SK-N-SH (cell line): ENCODE data around the gene GUCA1A. TPM values are rescaled to one million over a fixed set of nuclear protein-coding genes. Genes with fewer than 3 reads are reported as not detected.

ENCODE experiments used
- CTCF ChIA-PET: fragments of 300-600, 350-600 bp; formaldehyde crosslinking; extraction: SDS; loops from one replicate; lab custom pipeline; 2021; lab: Yijun Ruan, JAX
- POLR2A ChIA-PET: fragments of 350-600 bp; sonication (Branson Sonifier 250); formaldehyde crosslinking; extraction: SDS; loops from one replicate; lab custom pipeline; 2020; ENCODE audit warnings: antibody characterized with exemption, inconsistent platforms; lab: Yijun Ruan, JAX
- DNase-seq: peaks from one replicate; pipeline ENCODE4 v3.0.0; 2012
- H2AFZ ChIP-seq: fragments of 200-600 bp; sonication (generic); 2 replicates; pipeline ENCODE4 v1.8.1; 2016; ENCODE audit warnings: antibody characterized with exemption, mild to moderate bottlenecking, low read depth
- H3F3A ChIP-seq: fragments of 200-600 bp; sonication (generic); replicated peaks from 2 replicates; pipeline ENCODE3; 2016; ENCODE audit warnings: antibody characterized with exemption, mild to moderate bottlenecking; ENCODE audit not compliant: insufficient read depth
- H3K27ac ChIP-seq, 2 experiments: fragments of 200-500 bp in 1 of 2; fragments of 200-600 bp in 1 of 2; sonication (Bioruptor generic) in 1 of 2; sonication (generic), shearing (Covaris generic) in 1 of 2; 2 replicates each; pipeline versions ENCODE4 v1.5.1 to v1.6.1; 2014 to 2016; ENCODE audit warnings: low read depth in 2 of 2, inconsistent platforms in 1 of 2, low read length in 1 of 2, mild to moderate bottlenecking in 1 of 2, mixed read lengths in 1 of 2
- H3K27me3 ChIP-seq: fragments of 200-600 bp; sonication (generic), shearing (Covaris generic); 2 replicates; pipeline ENCODE4 v1.6.1; 2016; ENCODE audit warnings: mixed run types; ENCODE audit not compliant: insufficient read depth
- H3K36me3 ChIP-seq, 2 experiments: fragments of 200-500 bp in 1 of 2; fragments of 200-600 bp in 1 of 2; sonication (Bioruptor generic) in 1 of 2; sonication (generic) in 1 of 2; replicated peaks in 1 of 2; 2 replicates each; pipeline versions ENCODE3 to v1.5.1; 2014 to 2016; ENCODE audit warnings: low read length in 1 of 2, mild to moderate bottlenecking in 1 of 2; ENCODE audit not compliant: insufficient read depth in 2 of 2, control insufficient read depth in 1 of 2
- H3K4me1 ChIP-seq, 2 experiments: fragments of 200-500 bp in 1 of 2; fragments of 200-600 bp in 1 of 2; sonication (Bioruptor generic) in 1 of 2; sonication (generic), shearing (Covaris generic) in 1 of 2; 2 replicates each; pipeline versions ENCODE4 v1.5.1 to v1.6.1; 2014 to 2016; ENCODE audit warnings: low read depth in 1 of 2, low read length in 1 of 2, mixed run types in 1 of 2; ENCODE audit not compliant: insufficient read depth in 2 of 2, control insufficient read depth in 1 of 2
- H3K4me2 ChIP-seq: fragments of 200-600 bp; sonication (generic), shearing (Covaris generic); 2 replicates; pipeline ENCODE4 v1.6.1; 2017; ENCODE audit warnings: mixed run types
- H3K4me3 ChIP-seq, 2 experiments: fragments of 200-500 bp in 1 of 2; fragments of 200-600 bp in 1 of 2; sonication (Bioruptor generic) in 1 of 2; sonication (generic), shearing (Covaris generic) in 1 of 2; 2 replicates each; pipeline versions ENCODE4 v1.5.1 to v1.8.1; 2014 to 2016; ENCODE audit warnings: low read depth in 2 of 2, inconsistent platforms in 1 of 2, low read length in 1 of 2, mild to moderate bottlenecking in 1 of 2, mixed read lengths in 1 of 2, moderate library complexity in 1 of 2
- H3K79me2 ChIP-seq: fragments of 200-600 bp; sonication (generic); 2 replicates; pipeline ENCODE4 v1.8.1; 2017; ENCODE audit warnings: mild to moderate bottlenecking; ENCODE audit not compliant: insufficient read depth
- H3K9ac ChIP-seq: fragments of 200-600 bp; sonication (generic); 2 replicates; pipeline ENCODE4 v1.6.1; 2017; ENCODE audit warnings: mixed run types
- H3K9me2 ChIP-seq: fragments of 200-600 bp; sonication (generic); 2 replicates; pipeline ENCODE4 v1.6.1; 2017; ENCODE audit warnings: mixed run types
- H3K9me3 ChIP-seq: fragments of 200-600 bp; sonication (generic); 2 replicates; pipeline ENCODE4 v1.6.1; 2017; ENCODE audit warnings: mixed run types, mild to moderate bottlenecking, moderate library complexity
- H4K20me1 ChIP-seq: fragments of 200-600 bp; sonication (generic); 2 replicates; pipeline ENCODE4 v1.6.1; 2017; ENCODE audit warnings: mild to moderate bottlenecking, mixed run types; ENCODE audit not compliant: insufficient read depth
- FOXJ3 ChIP-seq: sonication (generic); formaldehyde crosslinking; IDR thresholded peaks from 2 replicates; pipeline ENCODE4 v1.5.1; 2020; ENCODE audit warnings: mild to moderate bottlenecking, missing genetic modification reagents
- IRF3 ChIP-seq: fragments of 150-350 bp; IDR thresholded peaks from 2 replicates; pipeline ENCODE4 v1.6.1; 2016; ENCODE audit warnings: mild to moderate bottlenecking, low read depth, low read length
- JUND ChIP-seq: IDR thresholded peaks from 2 replicates; pipeline ENCODE4 v1.4.0; 2012
- NFIC ChIP-seq: IDR thresholded peaks from 2 replicates; pipeline ENCODE4 v1.4.0; 2012; ENCODE audit warnings: borderline replicate concordance
- PBX3 ChIP-seq: IDR thresholded peaks from 2 replicates; pipeline ENCODE4; 2012
- REST ChIP-seq: IDR thresholded peaks from 2 replicates; pipeline ENCODE4 v1.6.1; 2012; ENCODE audit warnings: mild to moderate bottlenecking, low read depth, low read length, moderate library complexity
- RFX5 ChIP-seq: IDR thresholded peaks from 2 replicates; pipeline ENCODE4 v1.6.1; 2012; ENCODE audit warnings: mild to moderate bottlenecking, improper control_type of control experiment, low read length
- SMC3 ChIP-seq: IDR thresholded peaks from 2 replicates; pipeline ENCODE4 v1.6.1; 2012; ENCODE audit warnings: low read depth, low read length, improper control_type of control experiment
- TEAD4 ChIP-seq: IDR thresholded peaks from 2 replicates; pipeline ENCODE4 v1.4.0; 2012; ENCODE audit warnings: mild to moderate bottlenecking, borderline replicate concordance; ENCODE audit not compliant: insufficient read depth
- ZBTB33 ChIP-seq: IDR thresholded peaks from 2 replicates; pipeline ENCODE4 v1.4.0; 2012; ENCODE audit warnings: low read depth, borderline replicate concordance
- WGBS: methylation state at CpG from one replicate; pipeline ENCODE4 v1.1.6; 2017; ENCODE audit warnings: low lambda C conversion rate; 5-methylcytosine and 5-hydroxymethylcytosine counted together
- polyA plus RNA-seq, 3 experiments: library from polyadenylated mRNA; depleted of rRNA; stranded (reverse); fragments of >200 nt; gene quantifications; 2 replicates each; pipeline ENCODE4 v1.2.3, GENCODE V29; 2012
- TF ChIP-seq, protein P1 (sequence below): IDR thresholded peaks from 2 replicates; pipeline ENCODE4 v1.4.0; 2012; ENCODE audit warnings: low read depth, borderline replicate concordance

GUCA1A gene
- polyA plus RNA-seq, 1 of the 3 experiments (the other 2 are of a cell fraction): 0.77 TPM

DNA sequence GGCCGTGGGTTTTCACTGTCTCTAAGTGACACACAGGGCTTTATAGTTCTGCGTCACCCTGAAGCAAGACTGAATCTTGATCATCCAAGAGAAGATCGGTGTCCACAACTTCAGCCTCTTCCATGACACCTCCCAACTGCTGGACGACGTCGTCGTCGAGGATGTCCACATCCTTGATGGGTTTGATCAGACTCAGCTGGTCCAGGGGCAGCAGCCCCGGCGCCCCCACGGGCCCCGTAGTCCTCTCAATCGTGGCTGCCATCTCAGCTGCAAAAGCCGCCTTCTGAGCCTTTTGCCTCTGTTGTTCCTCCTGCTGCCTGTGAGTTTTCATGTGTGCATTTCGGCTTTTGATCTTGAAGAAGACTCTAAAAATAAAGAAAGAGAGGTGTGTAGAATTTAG is 55.1 kb downstream of the GUCA1A start:
- H3K4me2 ChIP-seq: no peak overlapping the region
- H3K9me2 ChIP-seq: no peaks in the 10 kb centered on the region
- DNase-seq: no peak
- H2AFZ ChIP-seq: no peak overlapping the region
- H3K4me3 ChIP-seq: no peak overlapping the region
- peaks cover 25% of the 10 kb centered on the region for H3F3A ChIP-seq
- POLR2A ChIA-PET: no interaction called here
- no peaks in the 10 kb centered on the region for H3K27me3 ChIP-seq
- H3K4me1 ChIP-seq: peaks cover 5 to 21% of the 10 kb centered on the region in 2 experiments
- CTCF ChIA-PET: no interaction called here
- peaks cover 7 to 14% of the 10 kb centered on the region in 2 experiments for H3K36me3 ChIP-seq
- 96% methylated on average over 9 of the region's 15 CpGs for WGBS
- no peaks in the 10 kb centered on the region for H3K79me2 ChIP-seq
- H3K9ac ChIP-seq: no peak overlapping the region
- TF ChIP-seq SMC3 (no peak), TEAD4 (no peak), RFX5 (no peak), NFIC (no peak), ZBTB33 (no peak), PBX3 (no peak), JUND (no peak), IRF3 (no peak), FOXJ3 (CRISPR knock-in tag) (no peak), REST (no peak)
- TF ChIP-seq, protein P1, sequence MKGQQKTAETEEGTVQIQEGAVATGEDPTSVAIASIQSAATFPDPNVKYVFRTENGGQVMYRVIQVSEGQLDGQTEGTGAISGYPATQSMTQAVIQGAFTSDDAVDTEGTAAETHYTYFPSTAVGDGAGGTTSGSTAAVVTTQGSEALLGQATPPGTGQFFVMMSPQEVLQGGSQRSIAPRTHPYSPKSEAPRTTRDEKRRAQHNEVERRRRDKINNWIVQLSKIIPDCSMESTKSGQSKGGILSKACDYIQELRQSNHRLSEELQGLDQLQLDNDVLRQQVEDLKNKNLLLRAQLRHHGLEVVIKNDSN: no peak
- no peaks in the 10 kb centered on the region for H3K9me3 ChIP-seq
- H3K27ac ChIP-seq: no peak overlapping the region
- H4K20me1 ChIP-seq: no peaks in the 10 kb centered on the region

Other genes starting within 250 kb of the GUCA1A start
- gene CCND3, start 231.6 kb upstream of the GUCA1A start, polyA plus RNA-seq (2012; rRNA removed): 22.4 and 26.6 TPM in 2 replicates
- gene TAF8, start 122.8 kb upstream of the GUCA1A start, polyA plus RNA-seq (2012; rRNA removed): 21.7 and 27.8 TPM in 2 replicates
- not detected in 2 replicates for gene C6orf132, start 30.7 kb upstream of the GUCA1A start, polyA plus RNA-seq (2012; rRNA removed)
- gene GUCA1B, start 21.6 kb downstream of the GUCA1A start, polyA plus RNA-seq (2012; rRNA removed): 1.0 and 1.2 TPM in 2 replicates
- gene MRPS10, start 44.5 kb downstream of the GUCA1A start, polyA plus RNA-seq (2012; rRNA removed): 29.8 and 35.5 TPM in 2 replicates